CD4-positive, alpha-beta T cell treated with Interleukin-17A for 4 hours (primary cell): ENCODE data around the gene CLCN4.

ENCODE experiments used
- DNase-seq: peaks from one replicate; pipeline ENCODE4 v3.0.0-alpha.2; 2020; ENCODE audit warnings: mixed read lengths

CLCN4 gene

GRCh38 chrX:10169175-10169574 is 12.4 kb downstream of the CLCN4 start:
- DNase-seq: no peak

DNA sequence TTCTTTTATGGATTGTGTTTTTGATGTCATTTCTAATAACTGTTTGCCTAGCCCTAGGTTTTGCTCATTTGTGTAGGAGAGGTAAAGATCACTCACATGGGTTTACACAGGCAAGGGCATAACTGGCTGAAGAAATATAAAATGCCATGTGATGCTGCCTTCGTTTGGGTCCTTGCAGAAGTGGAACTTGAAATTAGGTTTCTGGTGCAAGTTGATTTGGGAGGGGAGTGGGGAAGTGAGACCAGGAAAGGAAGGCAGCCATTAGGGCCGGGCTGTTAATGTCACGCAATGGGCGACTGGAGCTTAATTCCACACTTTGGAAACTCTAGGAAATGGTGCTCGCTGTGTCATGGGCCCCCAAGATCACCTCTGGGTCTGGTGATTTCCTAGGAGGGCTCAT is 14.5 kb downstream of the CLCN4 start:
- no peak for DNase-seq

GRCh38 chrX:10172877-10173276 is 16.1 kb downstream of the CLCN4 start:
- no peak for DNase-seq

DNA sequence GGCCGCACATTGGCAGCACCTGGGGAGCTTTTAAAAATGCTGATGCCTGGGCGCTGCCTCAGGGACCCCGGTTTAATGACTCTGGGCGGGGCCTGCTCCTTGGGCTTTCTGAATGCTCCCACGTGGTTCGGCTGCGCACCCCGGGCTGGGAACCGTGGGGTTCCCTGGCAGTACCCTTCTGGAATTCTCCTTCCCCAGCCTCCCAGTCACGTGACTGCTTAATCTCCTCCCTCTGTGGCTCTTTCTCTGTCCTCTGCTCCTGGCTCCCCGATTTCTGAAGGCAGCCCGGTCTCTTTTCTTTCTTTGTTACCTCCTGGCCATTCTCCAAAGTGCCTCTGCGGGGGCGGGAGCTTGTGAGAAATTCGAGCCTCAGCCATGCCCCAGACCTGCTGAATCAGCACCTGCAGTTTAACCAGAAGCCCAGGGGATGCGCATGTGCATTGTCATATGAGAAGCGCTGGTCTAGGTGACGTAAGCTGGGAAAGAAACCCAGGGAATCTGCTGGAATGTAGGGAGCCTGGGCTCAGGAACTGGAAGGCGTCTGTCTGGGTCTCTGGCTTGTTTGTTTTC is 16.6 kb downstream of the CLCN4 start:
- DNase-seq: no peak

DNA sequence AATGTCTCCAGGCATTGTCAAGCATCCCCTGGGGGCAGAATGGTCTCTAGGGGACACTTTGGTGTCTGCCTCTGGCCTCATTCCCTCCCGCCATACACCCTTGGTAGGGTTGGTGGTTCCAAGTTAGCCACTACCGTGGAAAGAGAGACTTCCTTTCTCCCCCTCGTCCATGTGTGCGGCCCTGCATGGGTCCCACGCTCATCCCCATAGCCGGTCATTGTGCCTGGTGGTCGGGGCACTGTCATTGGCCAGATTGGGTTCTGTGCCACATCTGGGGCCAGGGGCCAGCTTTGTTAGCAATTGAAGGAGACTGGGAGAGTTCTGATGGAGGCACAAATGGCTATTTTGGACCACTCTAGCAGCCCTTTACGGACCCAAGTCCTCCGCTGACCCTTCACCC is 17.3 kb downstream of the CLCN4 start:
- no peak for DNase-seq

GRCh38 chrX:10174810-10175209 is 18.0 kb downstream of the CLCN4 start:
- DNase-seq: no peak

DNA sequence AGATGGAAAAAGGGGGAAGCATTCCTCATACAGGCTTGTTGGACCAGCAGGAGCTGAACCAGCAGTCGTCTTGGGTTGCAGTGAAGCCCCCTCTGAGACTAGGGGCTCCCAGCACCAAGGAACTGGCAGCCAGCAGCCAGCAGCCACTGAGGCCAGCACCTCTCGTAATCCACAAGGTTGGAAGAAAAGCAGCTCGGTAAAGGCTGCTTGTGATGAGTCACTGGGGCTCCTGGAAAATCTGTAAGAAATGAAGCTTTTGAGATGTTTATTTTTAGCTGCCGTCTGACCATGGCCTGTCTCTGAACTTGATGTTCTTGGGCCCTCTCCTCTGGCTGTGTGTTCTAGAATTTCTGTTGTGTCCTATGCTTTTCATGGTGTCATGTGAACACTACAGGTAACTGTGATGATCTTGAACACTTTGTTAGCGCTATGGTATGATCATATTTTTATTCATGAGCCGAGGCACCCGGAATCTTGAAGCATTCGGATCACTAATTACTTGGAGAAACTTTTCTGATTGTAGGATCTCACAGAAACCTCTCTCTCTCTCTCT is 18.6 kb downstream of the CLCN4 start:
- no peak for DNase-seq

- no peak for DNase-seq
These were observed 19.6 kb downstream of the CLCN4 start for GRCh38 chrX:10176121-10177003.

GRCh38 chrX:10177004-10177396 is 20.2 kb downstream of the CLCN4 start:
- no peak for DNase-seq

DNA sequence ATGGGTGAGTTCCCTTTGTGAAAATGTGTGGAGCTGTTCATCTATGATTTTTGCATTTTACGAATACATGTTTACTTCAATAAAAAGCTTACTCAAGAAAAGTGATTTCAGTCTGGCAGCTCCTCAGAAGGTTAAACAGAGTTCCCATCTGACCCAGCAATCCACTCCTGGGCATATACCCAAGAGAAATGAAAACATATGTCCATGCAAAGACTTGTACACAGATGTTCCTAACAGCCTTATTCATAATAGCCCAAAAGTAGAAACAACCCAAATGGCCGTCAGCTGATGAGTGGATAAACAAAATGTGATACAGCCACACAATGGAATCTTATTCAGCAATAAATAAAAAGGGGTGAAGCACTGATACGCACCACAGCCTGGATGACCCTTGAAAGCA is 20.8 kb downstream of the CLCN4 start:
- DNase-seq: no peak

- DNase-seq: no peak
These were observed 22.2 kb downstream of the CLCN4 start for GRCh38 chrX:10178866-10179463.

DNA sequence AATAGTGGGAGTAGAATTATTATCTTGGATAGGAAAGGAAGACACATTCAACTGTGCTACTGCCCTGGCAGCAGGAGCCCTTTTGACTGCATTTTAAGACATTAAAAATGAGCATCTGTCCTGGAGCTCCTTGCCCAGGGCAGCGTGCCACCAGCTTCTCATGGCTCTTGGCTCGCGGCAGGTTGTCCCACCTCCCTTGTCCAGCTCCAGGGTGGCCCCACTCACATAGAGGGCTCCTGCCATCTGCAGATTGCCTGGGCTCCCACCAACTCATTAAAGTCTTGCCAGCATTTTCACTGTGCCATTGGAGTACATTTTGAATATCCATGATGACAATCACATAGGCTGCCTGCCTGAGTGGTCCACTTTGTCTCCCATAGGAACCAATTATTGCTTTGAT is 27.0 kb downstream of the CLCN4 start:
- DNase-seq: no peak

DNA sequence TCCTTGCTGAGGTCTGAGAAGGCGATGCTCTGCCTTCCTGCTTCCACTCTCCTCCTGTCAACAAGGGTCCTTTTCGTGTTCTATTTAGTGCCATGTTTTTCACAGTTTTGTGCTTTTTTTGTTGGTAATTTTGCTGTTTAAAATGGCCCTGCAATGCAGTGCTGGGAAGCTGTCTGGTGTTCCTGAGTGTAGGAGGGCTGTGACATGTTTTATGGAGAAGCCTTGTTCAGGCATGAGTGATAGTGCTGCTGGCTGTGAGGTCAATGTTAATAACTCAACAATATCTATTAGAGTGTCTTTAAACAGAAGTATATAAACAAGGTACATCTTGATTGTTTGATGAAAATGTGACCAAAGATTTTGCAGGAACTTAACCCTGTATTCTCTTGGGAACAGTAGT is 27.6 kb downstream of the CLCN4 start:
- DNase-seq: no peak

- no peak for DNase-seq
These were observed 29.6 kb downstream of the CLCN4 start for GRCh38 chrX:10186355-10186754.

- no peak for DNase-seq
These were observed 30.6 kb downstream of the CLCN4 start for GRCh38 chrX:10187421-10187820.

DNA sequence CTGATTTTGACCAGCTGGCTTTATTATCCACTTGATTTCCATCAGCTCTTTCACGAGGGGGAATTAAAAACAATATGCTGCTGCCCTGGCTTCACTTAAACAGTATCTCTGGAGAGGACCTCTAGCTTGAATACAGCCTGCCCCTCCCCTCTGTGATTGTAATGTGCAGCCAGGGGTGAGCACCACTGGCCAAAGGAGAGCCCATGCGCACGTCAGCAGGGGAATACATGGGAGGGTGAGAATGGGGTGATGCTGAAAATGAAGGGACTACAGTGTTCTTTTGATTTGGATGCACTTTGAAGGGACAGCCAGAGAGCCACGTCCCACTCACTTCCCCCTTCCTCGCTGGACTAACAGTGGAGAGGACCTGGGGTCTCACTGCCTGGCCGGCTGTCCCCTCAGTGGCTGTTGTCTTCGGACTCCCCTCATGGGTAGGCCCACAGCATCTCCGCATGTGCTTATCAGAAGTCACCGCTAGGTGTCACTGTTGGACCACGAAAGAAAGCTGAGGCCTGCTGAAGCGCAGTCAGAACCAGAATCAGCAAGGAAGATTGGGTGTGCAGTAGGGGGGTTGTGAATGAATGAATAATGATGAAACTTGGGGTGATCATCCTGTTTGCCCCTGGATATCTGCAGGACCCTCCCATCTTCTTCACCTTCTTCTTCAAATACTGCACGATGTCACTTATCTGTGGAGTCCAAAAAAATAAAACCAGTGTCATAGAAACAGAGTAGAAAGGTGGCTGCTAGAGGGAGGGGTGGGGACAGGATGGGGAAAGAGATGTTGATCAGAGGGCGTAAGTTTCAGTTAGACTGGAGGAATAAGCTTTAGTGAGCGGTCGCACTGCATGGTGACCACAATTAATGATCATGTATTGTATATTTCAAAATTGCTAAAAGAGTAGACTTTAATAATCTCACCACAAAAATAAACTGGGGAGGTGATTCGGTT is 32.8 kb downstream of the CLCN4 start:
- peak; percentile 81 for DNase-seq

DNA sequence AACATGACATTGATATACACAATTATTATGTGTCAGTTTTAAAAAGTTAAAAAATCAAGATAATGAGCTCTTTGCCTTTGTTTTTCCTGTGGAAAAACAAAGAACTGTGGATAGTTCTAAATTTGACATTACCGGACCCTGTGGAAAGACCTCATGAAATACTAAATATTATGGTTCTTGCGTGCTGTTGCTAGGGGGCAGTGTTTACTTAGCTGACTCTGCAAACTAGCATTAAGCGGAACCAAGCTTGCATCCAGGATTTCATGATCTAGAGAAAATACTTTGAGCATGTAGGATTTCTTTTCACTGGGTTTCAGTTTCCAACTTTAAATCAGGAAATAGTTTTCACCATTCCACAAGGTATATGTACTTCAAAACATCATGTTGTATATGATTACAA is 33.6 kb downstream of the CLCN4 start:
- DNase-seq: peak; percentile 10

GRCh38 chrX:10193587-10193986 is 36.8 kb downstream of the CLCN4 start:
- no peak for DNase-seq

- DNase-seq: no peak
These were observed 38.6 kb downstream of the CLCN4 start for GRCh38 chrX:10195425-10195824.

DNA sequence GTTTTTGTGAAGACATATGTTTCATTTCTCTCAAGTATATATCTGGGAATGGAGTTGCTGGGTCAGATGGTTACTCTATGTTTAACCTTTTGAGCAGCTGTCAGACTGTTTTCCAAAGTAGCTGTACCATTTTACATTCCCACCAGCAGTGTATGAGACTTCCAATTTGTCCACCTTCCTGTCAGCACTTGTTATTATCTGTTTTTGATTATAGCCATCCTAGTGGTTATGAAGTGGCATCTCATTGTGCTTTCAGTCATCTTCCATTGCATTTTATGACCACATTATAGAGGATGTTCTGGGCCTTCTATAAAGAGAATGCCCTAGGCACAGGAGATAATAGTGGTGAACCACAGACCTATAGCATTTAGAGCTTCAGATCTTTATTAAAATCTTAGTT is 39.2 kb downstream of the CLCN4 start:
- no peak for DNase-seq

- DNase-seq: no peak
These were observed 40.8 kb downstream of the CLCN4 start for GRCh38 chrX:10197279-10198210.

DNA sequence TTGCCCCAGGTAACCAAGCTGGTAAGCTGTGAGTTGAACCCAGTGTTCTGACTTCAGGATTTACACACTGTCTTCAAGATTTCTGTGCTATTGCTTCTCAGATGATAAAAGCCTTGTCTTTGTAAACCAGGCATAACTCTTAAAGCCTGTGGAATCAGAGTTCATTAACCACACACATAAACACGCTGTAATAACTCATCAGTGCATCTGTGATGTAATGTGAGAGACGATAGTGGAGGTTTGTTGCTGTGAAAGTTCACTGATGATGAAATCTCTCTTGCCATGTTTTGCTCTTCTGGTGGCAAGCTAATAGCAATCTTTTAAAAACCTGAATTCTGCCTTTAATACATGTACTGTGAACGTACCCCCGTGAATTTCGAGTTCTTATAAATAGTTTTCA is 41.5 kb downstream of the CLCN4 start:
- no peak for DNase-seq
